HG02642 (cell line): ENCODE results near the gene ZNF687.

Source experiments
- ATAC-seq: cut with Tn5 transposase; IDR thresholded peaks from one replicate; pipeline ENCODE4 v1.9.1; 2021; ENCODE audit warnings: mild to moderate bottlenecking; ENCODE audit not compliant: unreplicated experiment, poor library complexity

ZNF687 gene

DNA sequence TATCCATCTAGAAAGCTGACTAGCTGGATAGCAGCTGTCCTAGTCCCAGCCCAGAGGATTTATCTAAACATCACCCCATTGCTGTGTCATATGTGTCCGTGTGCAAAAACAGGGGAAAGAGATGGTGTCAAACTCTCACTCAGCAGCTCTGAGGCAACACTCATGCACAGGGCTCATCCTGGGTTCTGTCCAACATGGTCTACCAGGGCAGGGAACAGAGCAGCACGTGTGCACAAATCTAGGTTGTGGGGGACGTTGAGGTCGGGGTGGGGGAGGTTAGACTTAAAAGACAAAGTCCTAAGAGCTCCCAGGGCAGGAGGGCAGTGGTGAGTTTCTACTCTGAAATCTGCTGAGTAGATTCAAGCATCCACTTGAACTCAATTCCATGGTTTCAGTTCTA lies 28.9 kb downstream of the ZNF687 start:
- ATAC-seq = no peak

GRCh38 chr1:151311589-151312331 lies 29.7 kb downstream of the ZNF687 start:
- no peak for ATAC-seq

GRCh38 chr1:151312411-151312810 lies 30.3 kb downstream of the ZNF687 start:
- no peak for ATAC-seq

DNA sequence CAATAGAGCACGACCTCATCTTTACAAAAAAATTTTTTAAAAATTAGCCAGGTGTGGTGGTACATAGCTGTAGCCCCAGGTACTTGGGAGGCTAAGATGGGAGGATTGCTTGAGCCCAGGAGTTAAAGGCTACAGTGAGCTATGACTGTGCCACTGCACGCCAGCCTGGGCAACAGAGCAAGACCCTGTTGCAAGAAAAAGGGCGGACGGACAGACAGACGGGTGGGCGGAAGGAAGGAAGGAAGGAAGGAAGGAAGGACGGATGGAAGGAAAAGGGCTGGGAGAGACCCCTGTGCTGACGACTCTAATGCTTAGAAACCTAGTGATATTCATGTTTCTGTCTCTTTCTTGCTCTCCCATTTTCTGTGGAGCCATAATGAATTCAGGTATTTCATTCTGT lies 30.7 kb downstream of the ZNF687 start:
- no peak for ATAC-seq

DNA sequence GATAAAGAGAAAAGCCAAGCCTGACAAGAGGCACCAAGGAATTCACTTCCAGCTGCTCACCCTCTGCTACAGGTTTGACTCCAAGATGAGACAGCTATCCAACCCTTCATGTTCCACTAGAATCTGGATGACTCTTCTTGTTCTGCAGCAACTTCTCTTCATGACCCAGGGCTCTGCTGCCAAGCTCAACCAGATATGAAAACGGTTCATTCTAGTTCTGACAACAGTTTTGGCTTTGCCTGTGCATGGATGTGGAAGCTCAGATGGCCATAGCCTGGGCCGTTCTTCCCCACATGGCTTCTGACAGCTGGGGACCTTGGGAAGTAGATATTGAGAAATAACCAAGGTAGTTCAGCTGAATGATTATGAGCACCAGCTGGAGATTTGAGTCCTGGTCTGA lies 31.4 kb downstream of the ZNF687 start:
- no peak for ATAC-seq

DNA sequence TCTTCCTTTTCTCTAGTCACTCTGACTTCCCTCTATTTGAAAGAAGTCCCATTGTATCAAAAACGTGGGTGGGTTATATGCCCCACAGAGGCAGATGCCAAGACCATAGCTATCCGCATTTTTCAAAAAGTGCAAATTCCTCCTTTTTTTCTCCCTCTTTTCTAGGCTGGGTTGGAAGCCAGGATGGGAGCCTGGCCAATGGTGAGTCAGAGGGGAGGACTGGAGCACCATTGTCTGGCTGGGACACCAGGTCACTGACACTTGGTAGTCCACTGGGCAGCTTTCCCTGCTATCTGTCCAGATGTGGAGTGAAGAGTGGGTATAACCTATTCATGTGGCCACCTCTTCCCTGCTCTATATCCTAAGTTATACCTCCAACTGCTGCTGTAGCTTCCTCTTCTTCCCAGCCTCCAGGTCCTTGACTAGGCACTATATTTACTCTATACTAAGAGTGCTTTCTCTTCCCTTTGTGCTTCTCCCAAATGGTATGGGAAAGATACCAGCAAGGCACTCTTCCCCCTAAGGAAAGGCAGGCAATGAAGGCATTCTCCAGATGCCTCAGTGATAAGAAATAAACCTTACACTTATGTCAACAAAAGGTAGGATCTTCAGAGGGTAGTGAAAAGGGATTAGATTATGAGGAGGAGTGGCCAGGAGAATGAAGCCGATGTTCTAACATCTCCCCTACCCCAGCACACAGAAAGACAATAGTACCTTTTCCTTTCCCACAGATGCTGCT lies 32.2 kb downstream of the ZNF687 start:
- ATAC-seq = no peak

DNA sequence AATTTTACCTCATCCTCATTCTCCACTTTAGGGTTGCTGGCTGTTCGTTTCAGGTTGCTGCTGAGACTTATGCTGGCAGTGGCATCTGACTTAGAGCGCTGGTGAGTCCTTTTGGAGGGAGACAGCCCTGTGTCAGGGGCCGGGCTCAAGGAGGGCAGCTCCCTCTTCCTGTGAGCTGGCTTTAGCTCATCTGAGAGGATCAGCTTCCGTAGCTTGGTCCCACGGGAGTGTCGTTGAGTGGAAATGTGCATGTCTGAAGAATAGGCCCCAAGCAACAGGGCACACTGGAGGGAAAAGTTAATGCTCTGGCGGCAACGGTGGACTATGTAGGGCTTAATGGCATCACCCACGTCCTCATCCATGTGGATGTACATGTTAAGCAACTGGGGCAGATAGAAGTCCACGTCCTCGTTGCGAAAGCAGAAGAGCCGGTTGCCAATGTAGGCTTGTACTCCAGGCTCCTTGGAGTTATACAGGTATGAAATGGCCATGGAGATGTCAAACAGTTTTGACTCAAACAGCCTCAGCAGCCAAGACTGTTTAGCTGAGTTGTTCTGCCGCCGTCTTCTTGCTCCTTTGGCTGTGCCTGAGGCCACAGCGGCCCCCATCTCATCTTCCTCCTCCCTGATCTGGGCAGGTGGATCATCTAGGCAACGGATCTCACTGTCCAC lies 33.6 kb downstream of the ZNF687 start:
- no peak for ATAC-seq

DNA sequence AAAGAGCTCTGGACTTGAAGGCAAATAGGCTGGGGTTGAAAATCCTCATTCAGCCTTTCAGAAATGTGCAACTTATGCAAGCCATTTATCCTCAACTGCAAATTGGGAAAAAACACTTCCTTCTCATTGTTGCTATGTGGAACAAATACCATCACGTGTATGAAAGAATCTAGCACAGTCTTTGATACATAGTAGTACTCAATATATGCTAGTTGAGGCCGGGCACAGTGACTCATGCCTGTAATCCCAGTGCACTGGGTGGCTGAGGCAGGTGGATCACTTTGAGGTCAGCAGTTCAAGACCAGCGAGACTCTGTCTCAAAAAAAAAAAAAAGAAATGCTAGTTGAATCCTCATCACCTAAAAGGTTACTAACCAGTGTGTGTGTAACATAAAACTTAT lies 36.9 kb downstream of the ZNF687 start:
- no peak for ATAC-seq

DNA sequence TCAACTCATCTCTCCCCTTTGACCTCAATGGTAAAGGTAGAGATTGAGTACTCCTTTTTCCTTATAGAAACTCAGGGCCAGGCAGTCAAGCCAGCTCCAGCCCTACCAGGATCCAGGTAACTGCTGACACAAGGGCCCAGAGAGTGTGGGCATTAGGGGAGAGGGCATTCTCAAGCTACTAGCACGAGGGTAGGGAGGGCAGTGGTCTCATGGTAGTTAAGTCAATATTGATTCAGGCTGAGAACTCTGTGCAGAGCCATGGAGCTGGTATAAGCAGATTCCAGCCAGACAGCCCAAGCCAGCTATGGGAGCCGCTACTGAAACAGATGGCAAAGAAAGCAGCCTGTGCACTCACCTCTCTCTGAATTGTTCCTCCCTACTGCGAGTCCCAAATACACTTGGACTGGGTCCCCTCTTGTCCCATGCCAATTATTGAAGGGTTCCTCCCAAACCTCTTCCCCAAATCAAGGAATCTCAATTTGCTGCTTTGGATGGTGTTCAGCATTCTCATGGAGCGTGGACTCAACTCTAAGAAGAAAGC lies 42.4 kb downstream of the ZNF687 start:
- ATAC-seq = no peak

DNA sequence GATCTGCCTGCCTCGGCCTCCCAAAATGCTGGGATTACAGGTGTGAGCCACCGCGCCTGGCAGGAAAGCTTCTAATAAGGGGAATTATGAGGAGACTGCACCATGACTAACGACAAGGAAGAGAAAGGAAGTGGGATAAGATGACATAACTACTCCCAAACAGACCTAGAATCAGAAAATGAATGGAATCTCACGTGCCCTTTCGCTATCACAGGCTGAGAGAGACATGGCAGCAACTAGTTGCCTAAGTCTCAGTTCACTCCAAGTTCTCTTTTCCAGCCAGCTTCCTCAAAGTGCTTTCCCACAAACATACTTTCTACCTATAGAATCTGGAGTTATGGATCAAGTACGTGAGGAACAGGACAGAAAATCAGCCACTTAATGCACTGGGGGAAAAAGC lies 43.1 kb downstream of the ZNF687 start:
- ATAC-seq = no peak

GRCh38 chr1:151325646-151326429 lies 43.7 kb downstream of the ZNF687 start:
- no peak for ATAC-seq

DNA sequence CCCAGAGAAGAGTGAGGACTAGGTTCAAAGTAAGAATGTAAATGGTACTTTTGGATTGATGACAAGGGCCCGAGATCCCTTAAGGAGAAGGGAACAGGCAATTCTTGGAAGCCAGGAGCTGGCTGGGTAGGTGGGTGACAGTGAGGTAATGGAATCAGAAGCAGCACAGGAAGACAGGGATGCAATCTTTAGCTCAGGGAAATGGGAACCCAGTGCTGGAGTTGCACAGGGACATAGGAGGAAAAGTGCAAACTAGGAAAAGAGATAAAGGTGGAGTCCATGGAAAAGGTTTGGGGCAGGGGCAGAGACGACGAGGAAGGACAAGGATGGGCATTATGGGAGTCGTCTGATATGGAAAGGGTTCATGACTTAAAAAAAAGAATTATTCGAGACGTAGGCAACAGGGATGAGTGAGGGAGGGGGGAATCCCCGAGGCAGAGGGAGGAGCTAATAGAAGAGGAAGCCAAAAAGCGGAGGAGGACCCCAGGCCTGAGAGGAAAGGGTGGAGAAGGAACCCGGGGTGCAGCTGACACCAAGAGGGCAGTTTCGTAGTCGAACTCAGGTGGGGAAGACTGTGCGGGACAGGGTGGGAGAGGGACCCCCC lies 44.6 kb downstream of the ZNF687 start:
- ATAC-seq = peak; percentile 59

- peak; percentile 83 for ATAC-seq
These were observed 45.3 kb downstream of the ZNF687 start, which contains the start of gene PI4KB for GRCh38 chr1:151327223-151327902. Gene PI4KB (minus strand): TSS chr1:151327416. CDS start chr1:151316481, 10,935 bp downstream.

- peak; percentile 10 for ATAC-seq
These were observed 46.0 kb downstream of the ZNF687 start for GRCh38 chr1:151327903-151328674.

DNA sequence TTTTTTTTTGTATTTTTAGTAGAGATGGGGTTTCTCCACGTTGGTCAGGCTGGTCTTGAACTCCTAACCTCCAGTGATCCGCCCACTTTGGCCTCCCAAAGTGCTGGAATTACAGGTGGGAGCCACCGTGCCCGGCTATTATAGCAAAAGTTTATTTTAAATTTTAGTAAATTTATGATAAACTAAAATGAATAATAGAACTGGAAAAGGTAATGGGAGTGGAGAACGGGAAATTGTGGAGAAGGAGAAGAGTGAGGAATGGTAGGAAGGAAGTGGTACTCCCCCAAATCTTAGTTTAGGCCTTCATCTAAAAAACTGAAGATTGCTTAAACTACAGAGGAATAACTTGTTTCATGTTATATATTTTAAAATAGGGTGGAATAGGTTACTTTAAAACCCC lies 52.7 kb downstream of the ZNF687 start:
- ATAC-seq = no peak

DNA sequence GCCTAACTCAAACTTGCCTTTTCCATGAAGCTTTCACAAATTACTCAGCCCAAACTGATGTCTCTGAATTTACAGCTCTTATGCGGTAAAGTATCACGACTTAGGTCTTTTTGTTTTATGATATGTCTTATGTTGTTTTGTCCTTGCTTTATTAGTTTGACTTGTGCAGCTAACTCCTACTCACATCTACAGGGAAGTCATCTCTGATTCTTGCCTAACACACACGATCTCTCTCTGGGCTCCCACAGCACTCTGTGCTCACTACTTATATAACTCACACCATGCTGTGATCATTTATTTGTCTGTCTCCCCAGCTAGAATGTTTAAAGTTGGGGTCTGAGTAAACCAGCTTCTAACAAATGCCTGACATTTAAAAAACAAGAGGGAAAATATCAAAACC lies 54.5 kb downstream of the ZNF687 start:
- ATAC-seq = no peak

GRCh38 chr1:151340870-151341754 lies 59.0 kb downstream of the ZNF687 start:
- ATAC-seq = peak; percentile 50
